ENCODE data around the gene SRPK3.
"Not testable (repeated sequence)": the region's sequence is repeated elsewhere in the genome, so short reads cannot be mapped to it uniquely, and the experiment has no call there.

- TF ChIP-seq, protein P1, sequence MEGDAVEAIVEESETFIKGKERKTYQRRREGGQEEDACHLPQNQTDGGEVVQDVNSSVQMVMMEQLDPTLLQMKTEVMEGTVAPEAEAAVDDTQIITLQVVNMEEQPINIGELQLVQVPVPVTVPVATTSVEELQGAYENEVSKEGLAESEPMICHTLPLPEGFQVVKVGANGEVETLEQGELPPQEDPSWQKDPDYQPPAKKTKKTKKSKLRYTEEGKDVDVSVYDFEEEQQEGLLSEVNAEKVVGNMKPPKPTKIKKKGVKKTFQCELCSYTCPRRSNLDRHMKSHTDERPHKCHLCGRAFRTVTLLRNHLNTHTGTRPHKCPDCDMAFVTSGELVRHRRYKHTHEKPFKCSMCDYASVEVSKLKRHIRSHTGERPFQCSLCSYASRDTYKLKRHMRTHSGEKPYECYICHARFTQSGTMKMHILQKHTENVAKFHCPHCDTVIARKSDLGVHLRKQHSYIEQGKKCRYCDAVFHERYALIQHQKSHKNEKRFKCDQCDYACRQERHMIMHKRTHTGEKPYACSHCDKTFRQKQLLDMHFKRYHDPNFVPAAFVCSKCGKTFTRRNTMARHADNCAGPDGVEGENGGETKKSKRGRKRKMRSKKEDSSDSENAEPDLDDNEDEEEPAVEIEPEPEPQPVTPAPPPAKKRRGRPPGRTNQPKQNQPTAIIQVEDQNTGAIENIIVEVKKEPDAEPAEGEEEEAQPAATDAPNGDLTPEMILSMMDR (IDR thresholded peaks at IDR 0.05; ENCODE audit: low read depth, low read length) = not testable (repeated sequence)
- not testable (repeated sequence) for TF ChIP-seq MYC (IDR thresholded peaks at IDR 0.05; ENCODE audit: low read depth, low read length)
Observed at GRCh38 chrX:153743468-153744209, 37.2 kb upstream of the SRPK3 start.
